Adrenal gland (tissue), 19 donors: Measurements from ENCODE around the gene YOD1. TPM values are rescaled to one million over a fixed set of nuclear protein-coding genes. Genes with fewer than 3 reads are reported as not detected.
A peak's percentile ranks its signal among the peaks of the same experiment; 100 is the strongest.

ENCODE experiments used
- DNase-seq, 7 donors: peaks; one replicate each; pipeline ENCODE4 v3.0.0-alpha.2; 2019 to 2020
- H3K27ac ChIP-seq, 5 donors: fragments of 200-600 bp; sonication (generic) in 4 of 5; 1 replicate in 3 of 5; 2 replicates in 2 of 5; pipeline versions ENCODE4 v1.5.1 to v1.8.0; 2016 to 2020; ENCODE audit warnings: mild to moderate bottlenecking in 1 of 5
- H3K27me3 ChIP-seq: fragments of 200-600 bp; 2 replicates; pipeline ENCODE4 v1.8.0; 2021
- H3K36me3 ChIP-seq, 2 donors: fragments of 200-600 bp; replicated peaks in 1 of 2; 1 replicate in 1 of 2; 2 replicates in 1 of 2; pipeline versions ENCODE4 v1.5.1 to v1.8.0; 2018 to 2022
- H3K4me1 ChIP-seq, 2 donors: fragments of 200-600 bp; replicated peaks in 1 of 2; 1 replicate in 1 of 2; 2 replicates in 1 of 2; pipeline versions ENCODE4 v1.5.1 to v1.8.0; 2018 to 2021
- H3K4me3 ChIP-seq, 4 donors: fragments of 200-600 bp; sonication (generic) in 3 of 4; one replicate each; pipeline ENCODE4 v1.5.1; 2016 to 2018
- H3K9me3 ChIP-seq, 3 donors: fragments of 200-600 bp; sonication (generic) in 1 of 3; replicated peaks in 1 of 3; 1 replicate in 2 of 3; 2 replicates in 1 of 3; pipeline versions ENCODE4 v1.5.1 to v1.8.0; 2016 to 2021
- POLR2A ChIP-seq, 2 donors: fragments of 450-650 bp; IDR thresholded peaks; one replicate each; pipeline ENCODE4 v1.6.1; 2017; ENCODE audit warnings: antibody characterized with exemption in 2 of 2, mild to moderate bottlenecking in 2 of 2, moderate library complexity in 1 of 2
- WGBS, 4 donors: extraction: QIAGEN DNeasy Blood & Tissue Kit in 2 of 4; methylation state at CpG; one replicate each; pipeline versions ENCODE4 v1.1.5 to v1.1.7; 2013 to 2017; 5-methylcytosine and 5-hydroxymethylcytosine counted together
- intact Hi-C, 2 donors: fragments of 100-400 bp; cut with DNase I; formaldehyde crosslinking; loops; one replicate each; pipeline versions ENCODE4 v1.14.1 to v1.15.0; 2022 to 2023
- long read RNA-seq, 10 donors: library from polyadenylated mRNA in 3 of 10; unstranded in 2 of 10; stranded (forward) in 1 of 10; transcript quantifications; one replicate each; pipeline ENCODE4 v2.0.0 and lab custom pipeline, GENCODE V29; 2021 to 2026
- polyA plus RNA-seq, 3 donors: library from polyadenylated mRNA; stranded (reverse); fragments of 200-250 nt in 2 of 3; fragments of 350-450 nt in 1 of 3; fragmentation: Illumina TruSeq in 1 of 3; extraction: RNeasy Lipid Tissue Mini Kit (QIAGEN cat#74804) in 1 of 3; gene quantifications; one replicate each; pipeline ENCODE4 v1.2.3, GENCODE V29; 2013 to 2014
- total RNA-seq, 9 donors: library from RNA; depleted of rRNA in 4 of 9; stranded (reverse); fragments of >200 nt in 4 of 9; fragments of 120-200 nt in 1 of 9; fragmentation: NEBNext Ultra II Directional in 1 of 9; extraction: Animal tissue kit (Norgen Biotek cat#: 25700) in 1 of 9; gene quantifications; one replicate each; pipeline versions ENCODE4 v1.1.0 to v1.2.4, GENCODE V29; 2013 to 2023
- TF ChIP-seq, protein P1 (sequence below), 6 experiments: fragments of 450-650 bp in 4 of 6; fragments of 200-600 bp in 2 of 6; sonication (generic) in 1 of 6; IDR thresholded peaks; 1 replicate in 5 of 6; 2 replicates in 1 of 6; pipeline versions ENCODE4 v1.5.1 to v1.8.0; 2016 to 2021; ENCODE audit warnings: antibody characterized with exemption in 6 of 6, mild to moderate bottlenecking in 2 of 6, moderate library complexity in 1 of 6
- donor health status: healthy with polysubstance abuse.
- donor health status: Bipolar disorder and iron deficiency.
- donor health status: DM: yes; HTN: yes; CAD: no.
- donor health status: DM: no; HTN: no; CAD: no.
- donor health status: DM: no; HTN: no; CAD: no.
- donor health status: DM: yes; HTN: yes; CAD: no.

YOD1 gene
- total RNA-seq (10 to 100 TPM in 2 of 9 donors, 1 to 10 TPM in 7; 4.3 to 22.1 (median 8.6) TPM), polyA plus RNA-seq (10 to 100 TPM in 1 of 3 donors, 1 to 10 TPM in 2; 2.5 to 10.9 (median 3.0) TPM)
- long read RNA-seq, donor 1, full-length matches to known transcripts = 3 of 3 reads
- long read RNA-seq, donor 1, partial matches to known transcripts = 0 of 3 reads
- long read RNA-seq, donor 1, other reads (novel, unspliced or antisense) = 0 of 3 reads
- long read RNA-seq, donor 2, full-length matches to known transcripts = 8 of 8 reads
- long read RNA-seq, donor 2, partial matches to known transcripts = 0 of 8 reads
- long read RNA-seq, donor 2, other reads (novel, unspliced or antisense) = 0 of 8 reads
- long read RNA-seq, donor 3, full-length matches to known transcripts = 6 of 6 reads
- long read RNA-seq, donor 3, partial matches to known transcripts = 0 of 6 reads
- long read RNA-seq, donor 3, other reads (novel, unspliced or antisense) = 0 of 6 reads
- long read RNA-seq, donor 4, partial matches to known transcripts = 0 of 1 reads
- long read RNA-seq, donor 4, other reads (novel, unspliced or antisense) = 1 of 1 reads
- long read RNA-seq, donor 5, full-length matches to known transcripts = 3 of 4 reads
- long read RNA-seq, donor 5, partial matches to known transcripts = 0 of 4 reads
- long read RNA-seq, donor 5, other reads (novel, unspliced or antisense) = 1 of 4 reads
- long read RNA-seq, donor 6, partial matches to known transcripts = 0 of 2 reads
- long read RNA-seq, donor 6, other reads (novel, unspliced or antisense) = 2 of 2 reads
- long read RNA-seq, donor 7, full-length matches to known transcripts = 1 of 1 reads
- long read RNA-seq, donor 7, partial matches to known transcripts = 0 of 1 reads
- long read RNA-seq, donor 7, other reads (novel, unspliced or antisense) = 0 of 1 reads
- long read RNA-seq, donor 8, full-length matches to known transcripts = 6 of 6 reads
- long read RNA-seq, donor 8, partial matches to known transcripts = 0 of 6 reads
- long read RNA-seq, donor 8, other reads (novel, unspliced or antisense) = 0 of 6 reads
- long read RNA-seq, donor 9, full-length matches to known transcripts = 2 of 2 reads
- long read RNA-seq, donor 9, partial matches to known transcripts = 0 of 2 reads
- long read RNA-seq, donor 9, other reads (novel, unspliced or antisense) = 0 of 2 reads
- long read RNA-seq, donor 10, full-length matches to known transcripts = 1 of 1 reads
- long read RNA-seq, donor 10, partial matches to known transcripts = 0 of 1 reads
- long read RNA-seq, donor 10, other reads (novel, unspliced or antisense) = 0 of 1 reads

DNA sequence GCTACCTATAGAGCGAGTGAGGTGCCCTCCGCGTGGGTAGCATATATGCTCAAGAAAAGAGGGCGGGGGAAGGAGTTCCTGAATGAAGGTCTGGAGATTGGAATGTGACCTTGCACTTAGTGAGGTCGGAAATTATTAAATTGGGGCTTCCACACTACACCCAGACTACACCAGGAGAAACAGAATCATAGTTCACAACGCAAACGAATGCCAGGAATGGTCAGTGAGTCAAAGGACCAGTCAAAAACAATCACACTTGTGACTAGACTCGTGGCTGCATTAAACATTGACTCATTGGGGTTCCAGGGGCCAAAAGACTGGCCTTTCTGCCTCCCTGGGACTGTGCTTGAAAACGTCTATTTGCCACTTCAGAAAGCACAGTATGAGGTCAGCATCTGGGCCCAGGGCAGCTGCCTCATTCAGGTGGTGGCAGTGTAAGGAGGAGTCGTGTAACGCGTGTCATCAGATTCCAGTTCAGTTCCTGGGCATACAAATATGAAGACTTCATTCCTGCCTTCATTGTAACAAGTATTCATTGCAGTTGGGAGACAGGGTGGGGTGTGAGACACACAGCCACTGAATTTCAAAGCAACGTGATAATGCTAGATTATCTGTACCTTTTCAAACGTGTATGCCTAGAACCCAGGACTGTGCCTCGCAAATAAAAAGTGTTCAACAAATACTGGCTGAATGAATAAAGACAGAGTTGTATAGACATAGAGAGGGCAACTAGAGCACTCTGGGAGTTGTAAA is at the start of gene YOD1:
YOD1 (minus strand) TSS at position 18 of the 753 bp plus-strand sequence. CDS start 178 bp downstream, outside the sequence.
- H3K27me3 ChIP-seq = no peaks in the 10 kb centered on the region
- WGBS, 4 donors = 34 to 53% (median 49%) methylated on average over 15 of the region's 15 CpGs
- DNase-seq = peak; percentile 32 to 73 (median 60)

DNA sequence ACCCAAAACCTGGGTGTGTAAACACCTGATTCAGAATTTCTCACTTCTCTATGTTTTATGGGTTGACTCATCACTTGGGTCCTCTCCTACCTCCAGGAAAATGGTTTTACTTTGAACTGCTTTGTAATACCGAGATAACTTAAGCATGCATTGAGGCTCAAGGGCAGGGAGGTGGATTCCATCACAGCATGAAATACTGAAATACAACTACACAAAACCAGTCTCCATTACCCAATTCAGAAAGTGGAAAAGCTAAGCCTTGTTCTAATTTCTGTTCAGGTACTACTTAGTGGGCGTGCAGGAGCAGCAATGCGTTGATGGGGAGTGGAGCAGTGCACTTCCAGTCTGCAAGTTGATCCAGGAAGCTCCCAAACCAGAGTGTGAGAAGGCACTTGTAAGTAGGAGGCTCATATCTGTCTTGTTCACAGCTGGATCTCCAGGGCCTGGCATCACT is 46.9 kb upstream of the YOD1 start:
- no peak overlapping the region for H3K27ac ChIP-seq
- H3K9me3 ChIP-seq = no peaks in the 10 kb centered on the region
- TF ChIP-seq POLR2A (IDR thresholded peaks at IDR 0.05) = no peak
- TF ChIP-seq, protein P1, sequence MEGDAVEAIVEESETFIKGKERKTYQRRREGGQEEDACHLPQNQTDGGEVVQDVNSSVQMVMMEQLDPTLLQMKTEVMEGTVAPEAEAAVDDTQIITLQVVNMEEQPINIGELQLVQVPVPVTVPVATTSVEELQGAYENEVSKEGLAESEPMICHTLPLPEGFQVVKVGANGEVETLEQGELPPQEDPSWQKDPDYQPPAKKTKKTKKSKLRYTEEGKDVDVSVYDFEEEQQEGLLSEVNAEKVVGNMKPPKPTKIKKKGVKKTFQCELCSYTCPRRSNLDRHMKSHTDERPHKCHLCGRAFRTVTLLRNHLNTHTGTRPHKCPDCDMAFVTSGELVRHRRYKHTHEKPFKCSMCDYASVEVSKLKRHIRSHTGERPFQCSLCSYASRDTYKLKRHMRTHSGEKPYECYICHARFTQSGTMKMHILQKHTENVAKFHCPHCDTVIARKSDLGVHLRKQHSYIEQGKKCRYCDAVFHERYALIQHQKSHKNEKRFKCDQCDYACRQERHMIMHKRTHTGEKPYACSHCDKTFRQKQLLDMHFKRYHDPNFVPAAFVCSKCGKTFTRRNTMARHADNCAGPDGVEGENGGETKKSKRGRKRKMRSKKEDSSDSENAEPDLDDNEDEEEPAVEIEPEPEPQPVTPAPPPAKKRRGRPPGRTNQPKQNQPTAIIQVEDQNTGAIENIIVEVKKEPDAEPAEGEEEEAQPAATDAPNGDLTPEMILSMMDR (IDR thresholded peaks at IDR 0.05) = no peak
- intact Hi-C loops = no loop called here
- DNase-seq = no peak
- WGBS, 4 donors = 81 to 98% (median 92%) methylated on average over 3 of the region's 3 CpGs
- H3K4me3 ChIP-seq = no peak overlapping the region
- no peaks in the 10 kb centered on the region for H3K36me3 ChIP-seq
- no peaks in the 10 kb centered on the region for H3K4me1 ChIP-seq
- H3K27me3 ChIP-seq = no peaks in the 10 kb centered on the region

More for the DNA sequence above, at the start of gene YOD1:
- TF ChIP-seq POLR2A (IDR thresholded peaks at IDR 0.05) = peak in 1 of 2 donors; percentile 42
- TF ChIP-seq, protein P1 (IDR thresholded peaks at IDR 0.05) = no peak
- H3K4me1 ChIP-seq = peaks cover 7 to 62% of the 10 kb centered on the region in 2 donors
- peaks cover 0 to 10% of the 10 kb centered on the region in 2 donors for H3K36me3 ChIP-seq
- H3K27ac ChIP-seq = peak within 1 kb of the TSS; percentile 86 to 95 (median 92)
- H3K4me3 ChIP-seq = peak within 1 kb of the TSS; percentile 39 to 80 (median 65)
- H3K9me3 ChIP-seq = no peaks in the 10 kb centered on the region
- intact Hi-C loops = no loop called here

DNA sequence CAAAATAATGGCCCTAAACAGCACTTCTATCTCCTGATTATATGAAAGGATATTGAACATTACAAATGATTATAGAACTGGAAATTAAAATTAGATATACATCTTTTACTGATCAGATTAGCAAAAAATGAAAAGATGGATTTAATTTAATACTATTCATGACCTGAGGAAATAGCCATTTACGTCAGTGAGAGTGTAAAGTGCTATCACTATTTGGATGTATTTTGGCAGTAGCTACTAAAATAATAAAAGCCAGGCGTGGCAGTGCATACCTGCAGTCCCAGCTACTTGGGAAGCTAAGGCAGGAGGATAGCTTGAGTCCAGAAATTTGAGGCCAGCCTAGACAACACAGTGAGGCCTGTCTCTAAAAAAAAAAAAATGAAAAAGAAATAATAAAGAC is 42.9 kb upstream of the YOD1 start:
- no peak for DNase-seq
- 52 to 89% (median 66%) methylated on average over 2 of the region's 2 CpGs for WGBS, 4 donors
- Histone ChIP-seq H3K36me3 (no peaks in the 10 kb centered on the region), H3K4me3 (no peak overlapping the region), H3K9me3 (no peaks in the 10 kb centered on the region), H3K27me3 (no peaks in the 10 kb centered on the region), H3K27ac (no peak overlapping the region), H3K4me1 (peaks cover 0 to 3% of the 10 kb centered on the region in 2 donors)
- TF ChIP-seq POLR2A (IDR thresholded peaks at IDR 0.05) = no peak
- TF ChIP-seq, protein P1 (IDR thresholded peaks at IDR 0.05) = no peak
- intact Hi-C loops = no loop called here
